Uterus (tissue), 4 donors: ENCODE results near the gene SPRN. TPM values are rescaled to one million over a fixed set of nuclear protein-coding genes. Genes with fewer than 3 reads are reported as not detected.

Experiments used
- DNase-seq, 2 donors: peaks; one replicate each; pipeline ENCODE4 v3.0.0-alpha.2; 2019 to 2020
- H3K27ac ChIP-seq, 2 donors: fragments of 200-600 bp; sonication (generic); 1 replicate in 1 of 2; 2 replicates in 1 of 2; pipeline ENCODE4 v1.5.1; 2016 to 2018
- H3K27me3 ChIP-seq, 2 donors: fragments of 200-600 bp; sonication (generic); one replicate each; pipeline ENCODE4 v1.5.1; 2018 to 2019; ENCODE audit warnings: control low read depth in 1 of 2
- H3K36me3 ChIP-seq, 2 donors: fragments of 200-600 bp; sonication (generic); one replicate each; pipeline ENCODE4 v1.5.1; 2019; ENCODE audit warnings: control low read depth in 1 of 2
- H3K4me1 ChIP-seq, 2 donors: fragments of 200-600 bp; sonication (generic); one replicate each; pipeline ENCODE4 v1.5.1; 2018 to 2019; ENCODE audit warnings: control low read depth in 1 of 2
- H3K4me3 ChIP-seq, 2 donors: fragments of 200-600 bp; sonication (generic); 1 replicate in 1 of 2; 2 replicates in 1 of 2; pipeline ENCODE4 v1.5.1; 2018 to 2019; ENCODE audit warnings: mild to moderate bottlenecking in 1 of 2
- H3K9me3 ChIP-seq, 2 donors: fragments of 200-600 bp; sonication (generic); one replicate each; pipeline ENCODE4 v1.5.1; 2019; ENCODE audit warnings: control low read depth in 1 of 2
- POLR2A ChIP-seq, 2 donors: fragments of 450-650 bp; IDR thresholded peaks; one replicate each; pipeline ENCODE4 v1.6.1; 2016; ENCODE audit warnings: antibody characterized with exemption in 2 of 2, mild to moderate bottlenecking in 1 of 2, moderate library complexity in 1 of 2
- intact Hi-C: fragments of 100-400 bp; cut with DNase I; formaldehyde crosslinking; loops from one replicate; pipeline ENCODE4 v1.15.1; 2023; ENCODE audit warnings: low total_unique reads
- microRNA-seq: library from miRNA; unstranded; fragments of <30 nt; microRNA quantifications from one replicate; pipeline ENCODE4, GENCODE V29; 2016; ENCODE audit warnings: borderline microRNAs expressed, borderline replicate concordance
- small RNA-seq: library from RNA; depleted of rRNA; stranded (forward); fragments of <200 nt; gene quantifications from one replicate; pipeline ENCODE3, GENCODE V24; 2016
- total RNA-seq, 4 donors: library from RNA; depleted of rRNA in 3 of 4; stranded (reverse); fragments of >200 nt in 3 of 4; gene quantifications; one replicate each; pipeline versions ENCODE4 v1.1.0 to v1.2.4, GENCODE V29; 2014 to 2023
- donor health status: DM: yes; HTN: yes; CAD: no.

Gene SPRN
- total RNA-seq, 4 donors from 2014 or later, result 0.62 TPM; not detected in 3

GRCh38 chr10:133372507-133372906, 51.9 kb downstream of the SPRN start:
- DNase-seq, result peak in 1 of 2 donors; percentile 31
- peak overlapping the region in 1 of 2 donors; percentile 91 for H3K27ac ChIP-seq
- no peaks in the 10 kb centered on the region for H3K36me3 ChIP-seq
- H3K27me3 ChIP-seq, result no peaks in the 10 kb centered on the region
- TF ChIP-seq POLR2A (IDR thresholded peaks at IDR 0.05), result no peak
- no peaks in the 10 kb centered on the region for H3K9me3 ChIP-seq
- H3K4me1 ChIP-seq, result no peaks in the 10 kb centered on the region
- H3K4me3 ChIP-seq, result peak overlapping the region; percentile 90 to 93
- intact Hi-C loops, result no loop called here

Small RNA genes within 50 kb of the gene (microRNA-seq; reads per million reads assigned to microRNA genes)
- not detected for gene MIR3944

Small RNA genes within 50 kb of the gene (small RNA-seq; reads per million reads assigned to genes)
- gene AL360181.4 (not detected), gene MIR3944 (not detected)

Other genes starting within 250 kb of the SPRN start
- gene UTF1, start 194.4 kb downstream of the SPRN start, total RNA-seq, result not detected
- 1 to 10 TPM in 1 of 4 donors, under 1 TPM in 2, not detected in 1; 0.21 to 1.3 (median 0.51) TPM for gene VENTX, start 186.8 kb downstream of the SPRN start, total RNA-seq
- 1 to 10 TPM in 3 of 4 donors, not detected in 1; 5.1 to 7.6 (median 5.9) TPM for gene ADAM8, start 147.8 kb downstream of the SPRN start, total RNA-seq
- 10 to 100 TPM; 26.8 to 61.9 (median 44.4) TPM for gene TUBGCP2, start 115.8 kb downstream of the SPRN start, total RNA-seq
- 10 to 100 TPM; 23.1 to 45.5 (median 30.0) TPM for gene ZNF511, start 115.7 kb downstream of the SPRN start, total RNA-seq
- gene CALY, start 87.7 kb downstream of the SPRN start, total RNA-seq, result under 1 TPM in 1 of 4 donors, not detected in 3; 0.69 TPM
- gene PRAP1, start 77.3 kb downstream of the SPRN start, total RNA-seq, result not detected
- gene FUOM, start 66.6 kb downstream of the SPRN start, total RNA-seq, result 10 to 100 TPM in 1 of 4 donors, 1 to 10 TPM in 2, not detected in 1; 2.6 to 13.8 (median 2.9) TPM
- 10 to 100 TPM; 28.2 to 48.8 (median 45.1) TPM for gene ECHS1, start 51.3 kb downstream of the SPRN start, total RNA-seq
- 1 to 10 TPM; 2.0 to 9.3 (median 6.7) TPM for gene PAOX, start 45.4 kb downstream of the SPRN start, total RNA-seq
- gene MTG1, start 30.5 kb downstream of the SPRN start, total RNA-seq, result 10 to 100 TPM; 14.6 to 50.1 (median 32.6) TPM
- gene SCART1, start 29.3 kb upstream of the SPRN start, total RNA-seq, result 1 to 10 TPM; 1.8 to 9.5 (median 6.1) TPM
- gene CYP2E1, start 102.7 kb upstream of the SPRN start, total RNA-seq, result 1 to 10 TPM in 2 of 4 donors, under 1 TPM in 2; 0.29 to 6.9 (median 1.1) TPM
- 1 to 10 TPM in 1 of 4 donors, not detected in 3; 1.0 TPM for gene SYCE1, start 141.0 kb upstream of the SPRN start, total RNA-seq
- not detected for gene FRG2B, start 202.2 kb upstream of the SPRN start, total RNA-seq